Karpas-422 (cell line): Measurements from ENCODE around the gene SCAMP5. TPM values are rescaled to one million over a fixed set of nuclear protein-coding genes. Genes with fewer than 3 reads are reported as not detected.

Source experiments
- DNase-seq: peaks from one replicate; pipeline ENCODE4 v3.0.0-alpha.2; 2015
- H2AFZ ChIP-seq: fragments of 200-600 bp; sonication (generic); 2 replicates; pipeline ENCODE4 v1.6.1; 2014; ENCODE audit warnings: antibody characterized with exemption, low read length, mixed read lengths
- H3K27ac ChIP-seq: fragments of 200-600 bp; sonication (generic); 2 replicates; pipeline ENCODE4 v1.5.1; 2014; ENCODE audit warnings: mild to moderate bottlenecking, low read length, moderate library complexity
- H3K27me3 ChIP-seq: fragments of 200-600 bp; sonication (generic); 2 replicates; pipeline ENCODE4 v1.6.1; 2014; ENCODE audit warnings: low read length, mixed read lengths
- H3K36me3 ChIP-seq: fragments of 200-600 bp; sonication (generic); 2 replicates; pipeline ENCODE4 v1.6.1; 2014; ENCODE audit warnings: low read length, mixed read lengths; ENCODE audit not compliant: insufficient read depth
- H3K4me1 ChIP-seq: fragments of 200-600 bp; sonication (generic); 2 replicates; pipeline ENCODE4 v1.6.1; 2014; ENCODE audit warnings: mild to moderate bottlenecking, low read length, mixed read lengths
- H3K4me2 ChIP-seq: fragments of 200-600 bp; sonication (generic); 2 replicates; pipeline ENCODE4 v1.6.1; 2014; ENCODE audit warnings: low read length, low read depth, mild to moderate bottlenecking; ENCODE audit not compliant: poor library complexity, severe bottlenecking
- H3K4me3 ChIP-seq: fragments of 200-600 bp; sonication (generic); 2 replicates; pipeline ENCODE4 v1.5.1; 2014; ENCODE audit warnings: mild to moderate bottlenecking, antibody characterized with exemption, low read length, mixed read lengths
- H3K79me2 ChIP-seq: fragments of 200-600 bp; sonication (generic); 2 replicates; pipeline ENCODE4 v1.6.1; 2014; ENCODE audit warnings: mild to moderate bottlenecking, low read length, mixed read lengths
- H3K9ac ChIP-seq: fragments of 200-600 bp; sonication (generic); 2 replicates; pipeline ENCODE4 v1.6.0; 2014; ENCODE audit warnings: low read length
- H3K9me2 ChIP-seq: fragments of 200-600 bp; sonication (generic), shearing (Covaris generic); replicated peaks from 2 replicates; pipeline ENCODE4 v1.6.0; 2014; ENCODE audit warnings: mild to moderate bottlenecking, low read length, moderate library complexity; ENCODE audit not compliant: insufficient read depth
- H3K9me3 ChIP-seq: fragments of 300-700, 200-600 bp; sonication (generic); 2 replicates; pipeline ENCODE4 v1.6.1; 2014; ENCODE audit warnings: low read length, mixed read lengths
- H4K20me1 ChIP-seq: fragments of 200-600 bp; sonication (generic); 2 replicates; pipeline ENCODE4 v1.6.1; 2014; ENCODE audit warnings: mild to moderate bottlenecking, antibody characterized with exemption, low read length, low read depth; ENCODE audit not compliant: insufficient read depth
- small RNA-seq: library from RNA; depleted of rRNA; stranded (forward); fragments of <200 nt; gene quantifications from one replicate; pipeline ENCODE3, GENCODE V24; 2014
- total RNA-seq: library from RNA; depleted of rRNA; stranded (reverse); fragments of >200 nt; shearing (Covaris generic); gene quantifications from 2 replicates; pipeline ENCODE4 v1.2.3, GENCODE V29; 2014; ENCODE audit warnings: low replicate concordance; rRNA removed

Gene SCAMP5
- total RNA-seq, 1 experiment from 2014 or later = 54.0 TPM

GRCh38 chr15:75065467-75065850 is 70.1 kb downstream of the SCAMP5 start:
- no peak overlapping the region for H3K9ac ChIP-seq
- H2AFZ ChIP-seq = no peak overlapping the region
- H3K9me3 ChIP-seq = no peaks in the 10 kb centered on the region
- H4K20me1 ChIP-seq = no peaks in the 10 kb centered on the region
- no peaks in the 10 kb centered on the region for H3K27me3 ChIP-seq
- H3K4me3 ChIP-seq = no peak overlapping the region
- no peaks in the 10 kb centered on the region for H3K9me2 ChIP-seq
- no peaks in the 10 kb centered on the region for H3K36me3 ChIP-seq
- no peaks in the 10 kb centered on the region for H3K79me2 ChIP-seq
- no peak overlapping the region for H3K4me2 ChIP-seq
- no peak overlapping the region for H3K27ac ChIP-seq
- DNase-seq = no peak
- no peaks in the 10 kb centered on the region for H3K4me1 ChIP-seq

GRCh38 chr15:75065851-75066509 is 70.6 kb downstream of the SCAMP5 start:
- Histone ChIP-seq H3K27ac (no peak overlapping the region), H3K4me2 (no peak overlapping the region), H2AFZ (no peak overlapping the region), H3K36me3 (no peaks in the 10 kb centered on the region), H3K4me3 (no peak overlapping the region), H3K9me3 (no peaks in the 10 kb centered on the region), H4K20me1 (no peaks in the 10 kb centered on the region), H3K27me3 (no peaks in the 10 kb centered on the region), H3K9ac (no peak overlapping the region), H3K79me2 (no peaks in the 10 kb centered on the region), H3K9me2 (no peaks in the 10 kb centered on the region), H3K4me1 (no peaks in the 10 kb centered on the region)
- DNase-seq = no peak

- no peak overlapping the region for H3K27ac ChIP-seq
- no peak overlapping the region for H3K4me2 ChIP-seq
Measured at GRCh38 chr15:75067123-75067830, 71.9 kb downstream of the SCAMP5 start.

GRCh38 chr15:75068748-75069147 is 73.4 kb downstream of the SCAMP5 start:
- no peak overlapping the region for H3K4me3 ChIP-seq
- no peak overlapping the region for H2AFZ ChIP-seq
- no peaks in the 10 kb centered on the region for H3K4me1 ChIP-seq
- H3K27ac ChIP-seq = no peak overlapping the region
- no peaks in the 10 kb centered on the region for H3K79me2 ChIP-seq
- DNase-seq = no peak
- H3K9ac ChIP-seq = no peak overlapping the region
- no peaks in the 10 kb centered on the region for H3K9me3 ChIP-seq
- no peaks in the 10 kb centered on the region for H3K36me3 ChIP-seq
- no peak overlapping the region for H3K4me2 ChIP-seq
- no peaks in the 10 kb centered on the region for H3K27me3 ChIP-seq
- H3K9me2 ChIP-seq = no peaks in the 10 kb centered on the region
- H4K20me1 ChIP-seq = no peaks in the 10 kb centered on the region

More at GRCh38 chr15:75067123-75067830, 71.9 kb downstream of the SCAMP5 start:
- Histone ChIP-seq H3K9ac (no peak overlapping the region), H3K4me1 (no peaks in the 10 kb centered on the region), H3K9me2 (no peaks in the 10 kb centered on the region), H3K4me3 (no peak overlapping the region), H3K27me3 (no peaks in the 10 kb centered on the region), H2AFZ (no peak overlapping the region), H3K79me2 (no peaks in the 10 kb centered on the region), H3K36me3 (no peaks in the 10 kb centered on the region), H3K9me3 (no peaks in the 10 kb centered on the region), H4K20me1 (no peaks in the 10 kb centered on the region)
- DNase-seq = no peak

GRCh38 chr15:75069301-75069925 is 74.0 kb downstream of the SCAMP5 start:
- Histone ChIP-seq H3K4me2 (no peak overlapping the region), H3K9ac (no peak overlapping the region), H3K4me1 (no peaks in the 10 kb centered on the region), H3K36me3 (no peaks in the 10 kb centered on the region), H2AFZ (no peak overlapping the region), H3K9me2 (no peaks in the 10 kb centered on the region), H3K79me2 (no peaks in the 10 kb centered on the region), H3K27me3 (no peaks in the 10 kb centered on the region), H3K27ac (no peak overlapping the region), H3K4me3 (no peak overlapping the region), H4K20me1 (no peaks in the 10 kb centered on the region), H3K9me3 (no peaks in the 10 kb centered on the region)
- peak; percentile 53 for DNase-seq

GRCh38 chr15:75070674-75071073 is 75.3 kb downstream of the SCAMP5 start:
- Histone ChIP-seq H2AFZ (no peak overlapping the region), H3K79me2 (no peaks in the 10 kb centered on the region), H3K4me3 (no peak overlapping the region), H3K27ac (no peak overlapping the region), H3K9me3 (peaks cover 3% of the 10 kb centered on the region; the same call in 1 of the 2 replicates), H3K9me2 (no peaks in the 10 kb centered on the region), H4K20me1 (no peaks in the 10 kb centered on the region), H3K4me2 (no peak overlapping the region), H3K4me1 (no peaks in the 10 kb centered on the region), H3K27me3 (no peaks in the 10 kb centered on the region), H3K36me3 (no peaks in the 10 kb centered on the region), H3K9ac (no peak overlapping the region)
- DNase-seq = no peak

Small RNA genes lying within 50 kb of the gene (small RNA-seq; reads per million reads assigned to genes)
- not detected for gene AC015720.1
- gene RF00019 = not detected

Other genes with a start within 250 kb of the SCAMP5 start
- not detected in 2 replicates for gene CYP1A2, start 246.7 kb upstream of the SCAMP5 start, total RNA-seq
- gene CSK, start 213.5 kb upstream of the SCAMP5 start, total RNA-seq = 172 and 306 TPM in 2 replicates
- 3.3 and 4.3 TPM in 2 replicates for gene LMAN1L, start 182.7 kb upstream of the SCAMP5 start, total RNA-seq
- gene CPLX3, start 168.9 kb upstream of the SCAMP5 start, total RNA-seq = 5.2 and 7.3 TPM in 2 replicates
- 87.3 and 89.6 TPM in 2 replicates for gene ULK3, start 152.4 kb upstream of the SCAMP5 start, total RNA-seq
- 37.1 and 54.9 TPM in 2 replicates for gene SCAMP2, start 122.2 kb upstream of the SCAMP5 start, total RNA-seq
- 73.7 and 78.8 TPM in 2 replicates for gene MPI, start 105.5 kb upstream of the SCAMP5 start, total RNA-seq
- 58.8 and 69.5 TPM in 2 replicates for gene FAM219B, start 88.7 kb upstream of the SCAMP5 start, total RNA-seq
- gene COX5A, start 57.5 kb upstream of the SCAMP5 start, total RNA-seq = 135 and 229 TPM in 2 replicates
- gene RPP25, start 38.8 kb upstream of the SCAMP5 start, total RNA-seq = 4.1 and 8.1 TPM in 2 replicates
- gene PPCDC, start 28.0 kb downstream of the SCAMP5 start, total RNA-seq = 19.3 and 30.6 TPM in 2 replicates
- 11.3 and 17.5 TPM in 2 replicates for gene C15orf39, start 206.3 kb downstream of the SCAMP5 start, total RNA-seq